HG02678 (cell line): ENCODE measurements around the gene IPO13.
A peak's percentile ranks its signal among the peaks of the same experiment; 100 is the strongest.

ENCODE experiments used
- ATAC-seq: cut with Tn5 transposase; IDR thresholded peaks from one replicate; pipeline ENCODE4 v1.9.1; 2021; ENCODE audit warnings: mild to moderate bottlenecking, moderate library complexity; ENCODE audit not compliant: unreplicated experiment

Gene IPO13

DNA sequence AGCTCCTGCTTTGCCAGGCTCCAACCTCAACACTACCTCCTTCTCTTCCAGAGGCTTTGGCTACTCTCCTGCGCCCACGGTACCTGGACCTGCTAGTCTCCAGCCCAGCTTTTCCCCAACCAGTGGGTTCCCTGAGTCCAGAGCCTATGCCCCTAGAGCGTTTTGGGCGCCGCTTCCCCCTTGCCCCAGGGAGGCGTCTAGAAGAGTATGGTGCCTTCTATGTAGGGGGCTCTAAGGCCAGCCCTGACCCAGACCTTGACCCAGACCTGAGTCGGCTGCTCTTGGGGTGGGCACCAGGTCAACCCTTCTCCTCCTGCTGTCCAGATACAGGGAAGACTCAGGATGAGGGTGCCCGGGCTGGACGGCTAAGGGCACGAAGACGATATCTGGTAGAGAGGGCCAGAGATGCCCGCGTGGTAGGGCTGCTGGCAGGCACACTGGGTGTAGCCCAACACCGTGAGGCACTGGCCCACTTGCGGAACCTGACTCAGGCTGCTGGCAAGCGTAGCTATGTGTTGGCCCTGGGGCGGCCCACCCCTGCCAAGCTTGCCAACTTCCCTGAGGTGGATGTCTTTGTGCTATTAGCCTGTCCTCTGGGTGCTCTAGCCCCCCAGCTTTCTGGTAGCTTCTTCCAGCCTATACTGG lies 24.7 kb downstream of the IPO13 start:
- ATAC-seq, result no peak

DNA sequence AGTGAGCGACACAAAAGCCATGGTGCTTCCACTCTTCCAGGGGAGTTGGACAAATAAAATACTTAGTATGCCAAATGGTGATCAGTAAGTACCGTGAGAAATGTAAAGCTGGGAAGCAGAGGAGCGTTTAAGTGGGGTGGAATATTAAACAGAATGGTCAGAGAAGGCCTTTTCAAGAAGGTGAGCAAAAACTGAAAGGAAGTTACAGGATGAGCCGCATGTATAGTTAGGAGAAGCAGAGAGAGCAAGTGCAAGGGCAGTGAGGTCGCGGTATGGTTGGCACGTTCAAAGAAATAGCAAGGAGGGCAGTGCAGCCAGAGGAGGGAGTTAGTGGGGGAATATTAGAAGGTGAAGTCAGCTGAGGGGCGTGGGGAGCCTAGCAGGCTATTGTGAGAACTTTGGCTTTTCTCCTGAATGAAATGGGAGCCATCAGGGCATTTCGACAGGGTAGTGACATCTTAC lies 27.3 kb downstream of the IPO13 start:
- ATAC-seq, result no peak

DNA sequence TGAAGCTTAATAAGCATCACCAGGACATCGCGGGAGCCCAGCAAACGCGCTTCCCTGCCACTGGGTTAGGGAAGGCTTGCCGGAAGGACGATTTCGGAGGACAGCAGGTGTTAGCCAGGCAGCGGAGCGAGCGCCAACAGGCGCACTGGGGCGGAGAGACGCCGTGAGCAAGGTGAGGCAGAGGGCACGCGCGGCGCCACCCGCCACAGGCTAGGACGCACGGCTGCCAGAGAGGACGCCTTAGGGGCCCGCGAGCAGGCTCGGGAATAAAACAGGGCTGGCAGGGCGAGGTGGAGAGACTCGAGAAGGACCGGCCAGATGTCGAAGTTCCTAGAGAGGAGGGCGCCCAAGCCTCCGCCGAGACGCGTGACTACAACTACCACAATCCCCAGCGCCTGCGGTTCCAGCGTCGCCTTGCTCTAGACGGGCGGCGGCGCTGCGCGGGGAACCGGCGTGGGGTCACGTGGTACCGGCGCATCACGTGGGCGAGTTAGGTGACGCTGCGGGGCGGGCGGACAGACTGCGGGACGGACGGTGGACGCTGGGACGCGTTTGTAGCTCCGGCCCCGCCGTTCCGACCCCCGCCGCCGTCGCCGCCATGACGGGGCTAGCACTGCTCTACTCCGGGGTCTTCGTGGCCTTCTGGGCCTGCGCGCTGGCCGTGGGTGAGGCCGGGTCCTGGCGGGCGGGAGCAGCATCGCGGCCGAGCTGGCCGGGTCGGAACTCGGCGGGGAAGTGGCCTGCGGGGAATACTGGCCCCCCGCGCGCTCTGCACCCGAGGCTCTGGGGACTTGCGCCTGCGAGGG lies 27.9 kb downstream of the IPO13 start, which contains the start of gene ATP6V0B:
TSS of gene ATP6V0B (plus strand) at position 518 of the 806 bp plus-strand sequence. CDS start at position 599, 81 bp downstream.
- peak; percentile 68 for ATAC-seq

DNA sequence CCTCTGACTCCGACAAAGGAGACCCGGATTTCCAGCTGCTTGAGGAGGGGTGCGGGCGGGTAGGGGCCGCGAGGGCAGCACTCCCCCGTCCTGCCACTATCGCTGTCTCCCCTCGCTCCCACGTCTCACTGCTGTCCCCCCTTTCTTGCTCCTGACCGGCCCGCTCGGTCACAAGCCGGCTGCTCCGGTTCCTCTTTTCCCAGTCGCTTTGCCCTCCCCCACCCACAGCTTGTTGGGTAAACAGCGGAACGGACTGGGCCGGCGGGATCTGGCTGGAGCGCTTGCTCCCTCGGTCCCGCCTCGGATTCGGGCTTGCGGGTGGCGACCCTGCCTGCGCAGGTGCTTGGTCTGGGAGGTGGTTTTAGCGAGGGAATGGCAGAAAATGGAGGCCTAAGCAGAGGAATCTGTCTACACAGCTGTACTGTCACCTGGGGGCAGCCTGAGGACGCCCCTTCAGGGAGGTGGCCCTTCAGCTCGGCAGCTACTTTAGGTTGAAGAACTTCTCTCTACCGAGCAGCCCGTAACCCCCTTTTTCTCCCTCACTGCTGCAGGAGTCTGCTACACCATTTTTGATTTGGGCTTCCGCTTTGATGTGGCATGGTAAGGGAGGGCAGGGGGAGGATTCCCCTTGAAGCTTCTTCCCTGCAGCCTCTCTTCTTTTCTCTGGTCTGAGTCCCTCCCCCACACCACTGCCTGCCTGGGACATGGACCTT lies 28.7 kb downstream of the IPO13 start:
- no peak for ATAC-seq

DNA sequence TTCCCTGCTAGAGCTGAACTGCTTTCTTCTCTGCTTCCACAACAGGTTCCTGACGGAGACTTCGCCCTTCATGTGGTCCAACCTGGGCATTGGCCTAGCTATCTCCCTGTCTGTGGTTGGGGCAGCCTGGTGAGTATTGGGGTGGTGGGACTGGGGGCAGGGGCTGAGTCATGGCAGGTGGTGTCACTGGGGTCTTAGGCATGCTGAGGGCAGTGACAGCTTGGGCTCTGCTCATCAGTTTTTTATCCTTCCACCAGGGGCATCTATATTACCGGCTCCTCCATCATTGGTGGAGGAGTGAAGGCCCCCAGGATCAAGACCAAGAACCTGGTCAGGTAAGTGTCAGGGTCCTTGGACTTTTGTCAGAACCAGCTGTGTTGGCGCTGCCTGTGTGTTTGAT lies 29.3 kb downstream of the IPO13 start:
- no peak for ATAC-seq

DNA sequence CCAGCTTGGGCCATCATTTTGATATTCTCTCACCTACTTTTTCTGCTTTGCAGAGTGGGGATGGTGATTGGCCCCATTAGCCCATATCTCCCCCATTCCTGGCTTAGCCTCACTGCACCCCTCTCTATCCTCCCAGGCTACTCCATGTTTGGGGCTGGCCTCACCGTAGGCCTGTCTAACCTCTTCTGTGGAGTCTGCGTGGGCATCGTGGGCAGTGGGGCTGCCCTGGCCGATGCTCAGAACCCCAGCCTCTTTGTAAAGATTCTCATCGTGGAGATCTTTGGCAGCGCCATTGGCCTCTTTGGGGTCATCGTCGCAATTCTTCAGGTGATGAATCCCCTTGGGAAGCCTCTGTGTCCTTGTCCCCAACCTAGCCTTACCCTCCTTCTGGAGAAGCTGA lies 30.1 kb downstream of the IPO13 start:
- ATAC-seq, result no peak

DNA sequence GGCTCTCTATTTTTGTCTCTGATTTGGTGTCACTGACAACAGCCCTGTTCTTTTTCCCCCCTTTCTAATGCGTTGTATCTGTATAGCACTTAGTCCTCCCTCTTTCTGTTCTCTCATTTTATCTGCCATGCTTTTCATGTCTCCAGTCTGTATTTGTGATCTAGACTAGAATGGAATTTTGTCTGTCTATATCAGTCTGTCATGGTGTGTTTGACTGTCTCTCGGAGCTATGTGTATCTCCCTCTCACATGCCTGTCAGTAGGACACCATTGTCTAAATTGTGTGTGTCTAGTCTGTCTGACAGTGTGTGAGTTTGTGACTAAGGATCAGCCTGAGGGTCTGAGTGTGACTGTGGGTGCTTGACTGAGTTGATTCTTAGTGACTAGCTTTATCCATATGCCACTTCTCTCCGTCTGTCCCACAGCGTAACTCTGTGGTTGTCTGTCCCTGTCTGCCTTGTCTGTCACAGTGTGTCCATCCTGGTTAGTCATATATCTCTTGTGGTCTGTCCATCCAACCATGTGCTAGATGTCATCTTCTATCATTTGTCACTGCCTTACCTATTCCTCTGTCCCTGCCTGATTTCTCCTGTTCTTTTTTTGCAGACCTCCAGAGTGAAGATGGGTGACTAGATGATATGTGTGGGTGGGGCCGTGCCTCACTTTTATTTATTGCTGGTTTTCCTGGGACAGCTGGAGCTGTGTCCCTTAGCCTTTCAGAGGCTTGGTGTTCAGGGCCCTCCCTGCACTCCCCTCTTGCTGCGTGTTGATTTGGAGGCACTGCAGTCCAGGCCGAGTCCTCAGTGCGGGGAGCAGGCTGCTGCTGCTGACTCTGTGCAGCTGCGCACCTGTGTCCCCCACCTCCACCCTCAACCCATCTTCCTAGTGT lies 30.9 kb downstream of the IPO13 start:
- ATAC-seq, result no peak

DNA sequence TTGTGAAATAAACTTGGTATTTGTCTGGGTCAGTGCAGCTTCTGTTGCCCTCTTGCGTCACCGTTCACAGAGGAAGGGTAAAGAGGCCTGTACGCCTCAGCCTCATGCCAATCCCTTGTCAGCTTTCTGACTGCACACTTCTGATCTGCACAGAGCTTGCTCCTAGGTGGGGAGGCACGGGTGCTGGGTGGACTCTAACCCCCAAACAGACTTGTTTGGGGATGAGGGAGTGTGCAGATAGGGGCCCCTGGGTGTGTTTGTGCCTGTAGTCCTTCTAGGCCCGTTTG lies 31.5 kb downstream of the IPO13 start:
- ATAC-seq, result no peak

DNA sequence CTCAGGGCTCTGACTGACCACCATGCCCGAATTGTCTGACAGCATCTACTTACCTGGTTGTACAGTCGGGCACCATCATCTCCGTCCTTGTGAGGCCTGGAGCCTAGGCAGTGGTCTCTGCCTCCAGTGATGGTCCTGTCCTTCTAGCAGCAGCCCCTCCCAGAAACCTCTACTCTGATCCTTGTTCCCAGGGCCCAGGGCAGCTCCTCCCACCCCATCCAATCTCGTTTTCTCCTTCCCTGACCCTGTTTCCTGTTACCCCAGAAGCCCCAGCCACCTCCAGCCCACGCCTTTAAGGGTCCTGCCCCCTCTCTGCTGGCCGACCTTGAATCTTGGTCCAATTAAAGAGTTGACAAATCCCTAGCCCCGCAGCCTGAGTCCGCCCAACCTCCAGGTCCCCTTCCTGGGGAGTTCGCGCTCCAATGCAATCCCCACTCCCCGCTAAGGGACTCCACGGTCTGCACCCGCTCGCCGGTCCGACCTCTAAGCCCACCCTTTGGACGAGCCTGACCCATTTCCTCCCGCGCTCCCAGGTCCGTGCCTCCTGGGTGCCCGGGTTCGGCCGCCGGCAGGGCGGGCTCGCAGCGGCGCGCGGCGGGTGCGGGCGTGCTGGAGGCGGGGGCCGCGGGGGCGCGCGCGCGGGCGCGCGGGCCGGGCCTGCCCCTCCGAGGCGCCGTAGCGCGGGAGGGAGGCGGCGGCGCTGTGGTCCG lies 32.0 kb downstream of the IPO13 start, which contains the start of gene B4GALT2:
TSS of gene B4GALT2 (plus strand) at position 660 of the 710 bp plus-strand sequence. CDS start 1,951 bp downstream, outside the sequence.
- no peak for ATAC-seq

DNA sequence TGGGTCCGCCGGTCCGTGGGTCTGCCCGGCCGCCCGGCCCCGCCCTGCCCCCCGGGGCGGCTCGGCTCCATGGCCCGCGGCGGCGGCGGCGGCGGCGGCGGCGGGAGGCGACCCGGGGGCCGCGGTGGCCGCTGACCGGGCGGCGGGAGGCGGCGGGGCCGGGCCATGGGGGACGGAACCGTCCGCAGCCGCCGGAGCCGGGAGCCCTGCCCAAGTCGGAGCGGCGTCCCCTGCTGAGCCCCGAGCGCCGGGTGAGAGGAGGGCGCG lies 32.4 kb downstream of the IPO13 start:
- no peak for ATAC-seq

DNA sequence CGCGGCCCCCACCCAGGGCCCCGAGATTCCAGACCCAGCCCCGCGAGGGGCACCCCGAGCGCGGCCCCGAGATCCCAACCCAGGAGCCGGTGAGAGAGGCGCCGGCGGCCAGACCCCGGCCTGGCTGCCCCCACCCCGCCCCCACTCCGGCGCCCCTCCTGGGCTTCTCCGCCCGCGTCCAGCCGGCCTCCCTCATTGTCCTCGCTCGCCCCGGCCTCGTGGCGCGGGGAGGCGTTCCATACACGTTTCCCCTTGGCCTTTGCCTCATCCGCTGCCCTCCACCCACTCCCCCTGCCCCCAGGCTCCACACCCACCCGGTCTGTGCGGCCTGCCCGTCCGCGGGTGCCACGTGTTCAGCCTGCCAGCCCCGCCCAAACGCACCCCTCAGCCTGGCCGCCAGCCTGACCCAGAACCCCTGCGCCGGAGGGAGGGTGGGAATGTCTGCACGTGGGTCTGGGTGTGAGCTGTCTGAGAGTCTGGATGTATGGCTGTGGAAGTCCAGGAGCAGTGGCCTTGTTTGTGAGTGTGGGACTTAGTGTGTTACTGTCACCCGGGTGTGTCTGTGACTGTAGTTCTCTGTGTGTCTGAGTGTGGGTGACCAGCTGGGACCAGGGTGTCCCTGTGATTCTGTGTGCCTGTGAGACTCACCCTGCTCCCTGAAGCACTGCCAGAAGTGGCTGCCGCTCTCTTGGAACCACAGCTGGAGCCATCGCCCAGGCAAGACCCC lies 32.9 kb downstream of the IPO13 start:
- no peak for ATAC-seq

DNA sequence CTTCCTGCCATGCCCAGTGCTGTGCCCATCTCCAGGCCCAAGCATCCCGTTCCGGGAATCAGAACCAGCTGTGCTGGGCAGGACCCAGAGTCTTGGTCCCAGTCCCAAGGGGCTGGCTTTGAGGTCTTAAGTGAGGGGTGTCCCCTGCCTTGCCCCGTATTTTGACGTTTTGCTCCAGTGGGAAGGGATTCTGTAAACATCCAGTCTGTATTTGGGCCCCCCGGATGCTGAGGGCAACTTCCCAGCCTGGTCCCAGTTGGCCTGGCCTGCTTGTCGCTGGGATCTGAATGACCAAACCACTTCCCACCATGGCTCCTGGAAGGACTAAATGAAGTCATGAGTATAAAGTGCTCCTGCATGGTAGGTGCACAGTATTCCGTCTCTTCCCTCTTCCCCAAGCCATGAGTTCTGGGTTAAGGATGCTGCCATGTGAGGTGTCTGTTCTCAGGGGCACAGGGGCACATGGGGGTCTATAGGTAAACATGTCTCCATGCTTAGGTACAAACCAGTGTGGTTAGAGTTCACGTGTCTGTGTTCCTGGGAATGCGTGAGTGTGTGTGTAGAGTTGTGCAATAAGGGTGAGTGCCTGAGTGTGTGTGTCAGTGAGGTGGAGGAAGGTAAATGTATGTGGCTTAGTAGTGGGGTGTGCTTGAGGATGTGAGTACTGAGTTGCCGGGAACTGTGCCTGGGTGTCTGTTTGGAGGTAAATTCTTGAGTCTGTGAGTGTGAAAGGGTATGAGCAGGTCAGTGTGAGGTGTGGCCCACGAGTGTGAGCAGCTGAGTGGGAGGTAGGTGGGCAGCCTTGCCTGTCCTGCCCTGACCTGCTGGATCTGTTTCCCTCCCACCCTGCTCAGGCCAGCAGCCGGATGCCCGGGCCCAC lies 33.7 kb downstream of the IPO13 start:
- ATAC-seq, result no peak

DNA sequence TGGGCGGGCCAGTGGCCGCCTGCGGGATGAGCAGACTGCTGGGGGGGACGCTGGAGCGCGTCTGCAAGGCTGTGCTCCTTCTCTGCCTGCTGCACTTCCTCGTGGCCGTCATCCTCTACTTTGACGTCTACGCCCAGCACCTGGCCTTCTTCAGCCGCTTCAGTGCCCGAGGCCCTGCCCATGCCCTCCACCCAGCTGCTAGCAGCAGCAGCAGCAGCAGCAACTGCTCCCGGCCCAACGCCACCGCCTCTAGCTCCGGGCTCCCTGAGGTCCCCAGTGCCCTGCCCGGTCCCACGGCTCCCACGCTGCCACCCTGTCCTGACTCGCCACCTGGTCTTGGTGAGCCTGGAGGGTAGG lies 34.4 kb downstream of the IPO13 start:
- no peak for ATAC-seq

DNA sequence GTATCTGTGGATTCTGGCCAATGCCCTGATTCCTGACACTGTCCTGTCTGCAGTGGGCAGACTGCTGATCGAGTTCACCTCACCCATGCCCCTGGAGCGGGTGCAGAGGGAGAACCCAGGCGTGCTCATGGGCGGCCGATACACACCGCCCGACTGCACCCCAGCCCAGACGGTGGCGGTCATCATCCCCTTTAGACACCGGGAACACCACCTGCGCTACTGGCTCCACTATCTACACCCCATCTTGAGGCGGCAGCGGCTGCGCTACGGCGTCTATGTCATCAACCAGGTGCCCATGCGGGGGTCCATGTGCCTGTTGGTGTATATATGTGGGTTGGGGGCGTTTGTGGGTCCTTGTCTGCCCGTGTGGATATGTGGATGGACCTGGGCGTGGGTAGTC lies 34.9 kb downstream of the IPO13 start:
- no peak for ATAC-seq

DNA sequence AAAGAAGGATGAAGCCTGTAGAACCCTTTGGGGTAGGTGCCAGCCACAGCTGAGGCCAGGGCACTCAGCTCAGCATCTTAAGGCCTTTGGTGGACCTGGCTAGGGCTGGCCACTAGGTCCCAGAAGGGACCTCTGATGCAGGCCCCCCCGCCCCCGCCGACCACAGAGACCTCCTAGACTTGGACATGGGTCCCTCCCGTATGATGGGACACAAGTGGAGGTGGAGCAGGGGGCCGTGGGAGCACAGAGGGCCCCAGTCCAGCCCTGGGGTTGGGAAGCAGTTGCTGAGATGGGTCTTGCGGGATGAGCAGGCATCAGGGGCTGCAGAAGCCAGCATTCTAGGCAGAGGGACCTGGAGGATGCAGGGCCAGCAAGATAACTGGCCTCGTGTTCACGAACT lies 35.5 kb downstream of the IPO13 start:
- ATAC-seq, result no peak

DNA sequence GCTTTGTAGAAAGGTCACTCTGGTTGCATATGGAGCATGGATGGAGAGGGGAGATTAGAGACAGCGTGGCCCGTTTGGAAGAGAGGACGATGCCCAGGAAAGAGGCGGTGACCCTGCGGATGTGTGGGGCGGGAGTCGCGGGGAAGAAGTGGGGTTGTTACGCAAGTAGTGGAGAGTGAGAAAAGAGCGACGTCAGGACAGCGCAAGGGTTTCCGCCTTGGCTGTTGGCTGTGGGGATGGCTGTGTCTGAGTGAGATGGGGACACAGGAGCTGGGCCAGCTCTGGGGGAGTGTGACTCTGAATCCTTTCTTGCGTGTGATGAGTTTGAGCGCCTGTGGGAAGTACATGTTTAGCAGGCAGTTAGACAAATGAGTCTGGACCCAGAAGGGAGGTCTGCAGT lies 36.1 kb downstream of the IPO13 start:
- no peak for ATAC-seq

DNA sequence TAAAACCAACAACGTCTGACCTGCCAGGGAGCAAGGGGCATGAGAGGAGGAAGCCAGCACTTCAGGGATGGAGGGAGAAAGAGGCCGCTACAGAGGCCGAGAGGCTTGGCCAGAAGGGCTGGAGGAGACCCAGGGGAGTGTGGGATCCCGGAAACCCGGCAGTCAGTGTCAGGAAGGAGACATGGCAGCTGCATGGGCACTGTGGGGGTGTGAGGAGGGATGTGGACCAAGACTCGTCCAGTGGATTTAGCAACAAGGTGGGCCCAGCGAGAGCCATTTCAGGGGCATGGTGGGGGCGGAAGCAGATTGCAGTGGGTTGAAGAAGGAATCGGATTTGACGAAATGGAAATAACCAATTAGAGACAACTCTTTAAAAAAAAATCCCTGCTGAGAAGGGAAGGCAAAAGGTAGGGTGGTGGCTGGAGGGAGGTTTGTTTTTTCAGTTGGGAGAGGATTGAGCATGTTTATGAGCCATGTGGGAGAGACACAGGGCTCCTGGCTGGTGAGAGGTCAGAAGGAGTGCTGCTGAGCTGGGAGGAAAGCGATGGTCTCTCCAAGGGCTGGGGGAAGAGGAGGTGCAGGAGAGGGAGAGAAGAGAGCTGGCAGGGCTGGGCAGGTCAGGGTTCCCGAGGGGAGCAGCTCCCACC lies 36.6 kb downstream of the IPO13 start:
- ATAC-seq, result no peak

DNA sequence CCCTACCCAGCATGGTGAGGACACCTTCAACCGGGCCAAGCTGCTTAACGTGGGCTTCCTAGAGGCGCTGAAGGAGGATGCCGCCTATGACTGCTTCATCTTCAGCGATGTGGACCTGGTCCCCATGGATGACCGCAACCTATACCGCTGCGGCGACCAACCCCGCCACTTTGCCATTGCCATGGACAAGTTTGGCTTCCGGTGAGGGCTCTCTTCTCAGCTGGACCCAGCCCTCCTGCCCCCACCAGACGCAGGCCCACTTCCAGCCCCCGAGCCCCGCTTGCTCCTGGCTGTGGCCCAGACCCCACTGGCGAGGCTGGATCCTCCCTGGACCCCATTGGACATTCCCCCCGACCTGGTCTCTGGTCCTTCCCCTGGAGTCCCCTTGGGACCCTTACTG lies 38.1 kb downstream of the IPO13 start:
- ATAC-seq, result no peak
